Heart left ventricle (tissue), 13 donors: ENCODE measurements around the gene MCF2L.

ENCODE experiments used
- CTCF ChIP-seq, 12 donors: fragments of 200-600 bp; sonication (generic) in 4 of 12; IDR thresholded peaks; one replicate each; pipeline versions ENCODE4 v1.5.0 to v1.8.0; 2018 to 2022; ENCODE audit warnings: antibody characterized with exemption in 12 of 12, mild to moderate bottlenecking in 5 of 12
- POLR2A ChIP-seq, 2 donors: fragments of 450-650 bp; IDR thresholded peaks; one replicate each; pipeline ENCODE4 v1.6.1; 2017; ENCODE audit warnings: antibody characterized with exemption in 2 of 2, mild to moderate bottlenecking in 2 of 2, moderate library complexity in 2 of 2
- donor health status: ischemic (EF 13 %, LVEDD 7.1; RV severe dilation, severe dysfunction).
- donor health status: DM: no; HTN: yes; CAD: no.
- donor health status: DM: no; HTN: no; CAD: no.
- donor health status: ischemic (EF 25% LVEDD 6.9; RV normal size, moderate dysfunction).
- donor health status: ischemic (EF 25% LVEDD 5.7; RV mildly dilated, moderate dysfunction).
- donor health status: ischemic (EF 35%, LVEDD 5.7; RV mildly dilated, moderate dysfunction).
- donor health status: nonischemic (EF 11% LVEDD 7.7; RV severe dilation, severe dysfunction).
- donor health status: DM: yes; HTN: yes; CAD: no.
- donor health status: PGD.
- donor health status: ischemic (EF 29% LVEDD 5.4; RV normal size, mild dysfunction).
- donor health status: nonischemic (EF 23%, LVEDD 6.1; RV moderate dilation, normal function).

GRCh38 chr13:113015826-113016525 lies 47.0 kb downstream of the MCF2L start:
- no peak for TF ChIP-seq POLR2A (IDR thresholded peaks at IDR 0.05)
- TF ChIP-seq CTCF (IDR thresholded peaks at IDR 0.05), result no peak
